Choroid plexus epithelial cell (primary cell): ENCODE measurements around the gene DIDO1.

ENCODE experiments used
- DNase-seq: peaks from one replicate; pipeline ENCODE4 v3.0.0-alpha.2; 2010; ENCODE audit warnings: low read depth
- H3K4me3 ChIP-seq: 2 replicates; pipeline ENCODE4 v1.5.1; 2011; ENCODE audit warnings: low read depth, mild to moderate bottlenecking, control low read depth, low read length, moderate library complexity
- TF ChIP-seq, protein P1 (sequence below): conservative IDR thresholded peaks from 2 replicates; pipeline ENCODE4 v1.5.1; 2011; ENCODE audit warnings: low read depth, mild to moderate bottlenecking, control low read depth, inconsistent platforms, low read length, moderate library complexity

Gene DIDO1

DNA sequence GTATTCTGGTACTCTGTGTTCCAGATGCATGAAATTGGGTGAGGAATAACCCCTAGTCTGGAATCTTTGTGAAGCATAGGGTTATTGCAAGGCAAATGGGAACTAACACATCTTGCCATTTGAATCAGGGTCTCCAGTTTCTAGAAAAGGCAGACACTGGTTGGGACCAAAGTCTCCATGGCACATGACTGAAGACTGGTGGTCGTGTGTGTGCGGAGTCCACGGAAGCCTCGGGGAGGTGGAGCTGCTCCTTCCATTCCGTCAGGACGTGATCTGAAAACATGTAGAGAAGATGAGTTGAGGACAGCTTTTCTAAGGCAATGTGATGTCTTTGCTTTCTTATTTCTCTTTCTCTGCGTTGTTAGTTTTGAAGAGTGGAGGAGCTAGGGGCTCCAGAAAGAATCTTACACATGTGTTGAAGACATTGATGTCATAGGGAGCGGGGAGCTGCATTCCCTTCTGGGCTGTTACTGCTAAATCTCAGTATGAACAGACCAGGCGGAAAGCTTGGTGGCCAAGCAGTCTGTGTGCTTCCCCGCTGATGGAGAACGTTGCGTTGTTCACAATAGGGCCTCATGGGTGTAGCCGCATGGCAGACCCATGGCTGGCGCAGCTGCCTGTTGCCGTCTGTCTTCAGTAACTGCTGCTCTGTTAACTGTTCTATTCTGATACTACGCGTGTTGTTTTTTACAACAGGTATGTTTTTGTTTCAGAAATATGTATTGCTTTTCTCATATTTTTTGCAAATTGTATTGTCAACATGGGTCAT lies 21.4 kb upstream of the DIDO1 start:
- TF ChIP-seq, protein P1, sequence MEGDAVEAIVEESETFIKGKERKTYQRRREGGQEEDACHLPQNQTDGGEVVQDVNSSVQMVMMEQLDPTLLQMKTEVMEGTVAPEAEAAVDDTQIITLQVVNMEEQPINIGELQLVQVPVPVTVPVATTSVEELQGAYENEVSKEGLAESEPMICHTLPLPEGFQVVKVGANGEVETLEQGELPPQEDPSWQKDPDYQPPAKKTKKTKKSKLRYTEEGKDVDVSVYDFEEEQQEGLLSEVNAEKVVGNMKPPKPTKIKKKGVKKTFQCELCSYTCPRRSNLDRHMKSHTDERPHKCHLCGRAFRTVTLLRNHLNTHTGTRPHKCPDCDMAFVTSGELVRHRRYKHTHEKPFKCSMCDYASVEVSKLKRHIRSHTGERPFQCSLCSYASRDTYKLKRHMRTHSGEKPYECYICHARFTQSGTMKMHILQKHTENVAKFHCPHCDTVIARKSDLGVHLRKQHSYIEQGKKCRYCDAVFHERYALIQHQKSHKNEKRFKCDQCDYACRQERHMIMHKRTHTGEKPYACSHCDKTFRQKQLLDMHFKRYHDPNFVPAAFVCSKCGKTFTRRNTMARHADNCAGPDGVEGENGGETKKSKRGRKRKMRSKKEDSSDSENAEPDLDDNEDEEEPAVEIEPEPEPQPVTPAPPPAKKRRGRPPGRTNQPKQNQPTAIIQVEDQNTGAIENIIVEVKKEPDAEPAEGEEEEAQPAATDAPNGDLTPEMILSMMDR = no peak
- H3K4me3 ChIP-seq = no peak overlapping the region

GRCh38 chr20:62946918-62947317 lies 20.6 kb upstream of the DIDO1 start:
- TF ChIP-seq, protein P1 = no peak
- no peak overlapping the region for H3K4me3 ChIP-seq
- no peak for DNase-seq

More for the DNA sequence above, 21.4 kb upstream of the DIDO1 start:
- DNase-seq = no peak

DNA sequence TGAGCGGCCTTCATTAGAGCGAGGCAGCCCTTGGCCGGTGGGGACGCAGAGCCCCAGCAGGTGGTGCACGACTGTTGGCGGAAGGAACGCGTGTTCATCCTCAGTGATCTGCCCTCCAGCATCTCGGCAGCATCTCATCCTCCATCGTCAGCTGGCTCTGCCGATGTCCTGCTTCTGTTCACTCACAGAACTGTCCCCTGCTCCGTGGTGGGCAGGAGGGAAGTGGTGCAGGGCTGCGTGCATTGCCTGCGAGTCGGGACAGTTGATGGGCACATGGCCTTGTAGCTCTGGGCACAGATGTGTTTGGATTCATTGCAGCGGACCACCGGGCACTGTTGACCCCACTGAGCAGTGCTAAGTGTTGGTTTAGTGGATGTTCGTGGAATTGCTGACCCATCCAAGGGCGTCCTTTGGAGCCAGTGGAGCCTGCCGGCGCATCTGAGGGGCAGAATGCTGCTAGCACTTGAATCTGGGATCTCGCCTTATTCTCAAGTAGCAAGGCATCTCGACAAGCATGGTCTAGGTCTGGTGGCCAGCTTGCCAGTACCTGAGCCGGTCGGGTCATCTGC lies 19.6 kb upstream of the DIDO1 start:
- no peak overlapping the region for H3K4me3 ChIP-seq
- DNase-seq = no peak
- TF ChIP-seq, protein P1 = no peak

GRCh38 chr20:62944746-62945145 lies 18.4 kb upstream of the DIDO1 start:
- H3K4me3 ChIP-seq = no peak overlapping the region
- TF ChIP-seq, protein P1 = no peak
- no peak for DNase-seq

DNA sequence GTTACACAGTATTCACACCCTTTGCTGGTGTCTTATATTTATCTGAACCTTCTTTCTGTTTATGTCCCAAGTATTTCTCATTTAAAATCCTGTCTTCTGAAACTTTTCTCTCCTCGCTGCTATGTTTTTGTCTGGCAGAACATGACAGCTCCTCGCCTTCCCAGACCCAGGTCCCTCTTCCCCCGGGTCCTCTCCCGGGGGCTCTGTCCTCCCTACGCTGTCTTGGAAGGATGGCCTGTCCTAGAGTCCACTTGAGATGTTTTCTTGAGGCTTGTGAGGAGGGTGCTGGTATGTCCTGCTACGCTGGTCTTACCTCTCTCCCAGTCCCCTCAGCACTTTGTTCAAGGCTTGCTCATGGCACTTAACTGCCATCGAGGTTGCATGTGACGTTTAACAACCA lies 17.9 kb upstream of the DIDO1 start:
- TF ChIP-seq, protein P1 = no peak
- no peak for DNase-seq
- H3K4me3 ChIP-seq = no peak overlapping the region

GRCh38 chr20:62943396-62943795 lies 17.1 kb upstream of the DIDO1 start:
- TF ChIP-seq, protein P1 = no peak
- DNase-seq = no peak
- no peak overlapping the region for H3K4me3 ChIP-seq

GRCh38 chr20:62942456-62942855 lies 16.2 kb upstream of the DIDO1 start:
- H3K4me3 ChIP-seq = no peak overlapping the region
- DNase-seq = no peak
- TF ChIP-seq, protein P1 = no peak
